Measurements from ENCODE around the gene EML4.
A peak's percentile ranks its signal among the peaks of the same experiment; 100 is the strongest.

Gene EML4

DNA sequence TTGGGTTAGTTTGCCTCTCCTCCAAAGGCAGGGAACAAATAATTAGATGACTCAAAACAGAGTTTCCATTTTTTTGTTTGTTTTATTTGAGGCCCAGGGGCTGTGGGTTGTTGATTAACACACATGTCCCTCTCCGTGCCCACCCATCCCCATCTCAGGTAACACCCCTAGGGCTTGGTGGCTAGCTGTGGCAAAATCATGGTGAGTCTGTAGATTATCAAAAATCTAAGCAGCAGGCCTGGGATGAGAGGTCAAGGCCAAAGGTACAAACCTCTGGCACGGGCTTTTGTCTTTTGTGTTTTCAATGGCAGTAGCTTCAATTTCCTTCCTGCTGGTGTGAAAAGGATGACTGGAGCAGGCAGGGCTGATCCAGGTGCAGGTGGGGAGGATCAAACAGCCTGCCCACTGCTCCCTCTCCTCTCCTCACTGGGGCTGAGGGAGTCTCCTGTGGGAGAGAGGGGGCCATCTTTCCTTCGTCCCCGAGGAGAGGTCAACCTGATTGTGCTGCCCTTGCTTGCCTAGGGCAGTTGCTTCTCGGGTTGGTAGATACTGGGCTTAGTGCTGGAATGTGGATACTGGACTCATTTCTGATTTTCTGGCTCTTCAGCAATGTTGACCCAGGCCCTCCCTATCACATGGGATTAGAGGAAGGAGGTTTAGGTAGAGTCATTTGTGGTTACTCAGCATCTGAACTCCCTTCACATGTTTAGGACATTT, 31.9 kb upstream of the EML4 start:
- no peak for DNase-seq

DNA sequence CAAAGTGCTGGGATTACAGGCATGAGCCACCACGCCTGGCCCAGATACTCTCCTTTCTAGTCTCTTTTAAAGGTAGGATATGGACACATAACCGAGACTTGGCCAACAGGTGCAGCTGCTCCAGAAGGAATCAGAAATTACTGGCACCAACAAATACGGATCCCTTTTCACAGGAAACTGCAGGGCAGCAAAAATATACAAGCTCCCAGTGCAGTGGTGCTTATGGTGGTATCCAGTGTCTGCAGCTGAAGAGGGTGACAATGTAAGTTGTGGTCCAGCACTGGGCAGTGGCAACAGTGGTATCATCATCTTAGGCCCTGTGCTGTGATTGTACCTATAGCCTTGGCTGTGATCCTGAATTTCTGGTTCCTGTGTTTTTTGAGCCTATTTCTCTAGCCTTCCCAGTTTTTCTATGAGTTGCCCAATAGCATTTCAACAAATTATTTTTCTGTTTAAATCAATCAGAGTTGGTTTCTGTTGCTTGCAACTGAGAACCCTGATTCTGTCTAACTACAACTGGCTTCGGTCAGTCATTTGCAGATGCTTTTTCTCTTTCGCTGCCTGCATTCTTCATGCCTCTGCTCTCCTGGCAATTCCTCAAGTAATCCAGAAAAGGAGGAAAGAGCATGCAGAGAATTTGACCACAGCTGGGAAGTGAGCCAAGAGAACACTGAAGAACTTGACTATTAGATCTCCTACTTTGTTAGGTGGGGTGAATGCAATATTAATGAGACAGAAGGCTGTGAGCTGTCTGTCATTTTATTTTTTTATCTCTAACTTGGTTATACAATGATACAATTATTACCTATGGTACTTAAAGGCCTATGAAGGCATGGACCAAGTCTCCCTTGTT, 30.8 kb upstream of the EML4 start:
- DNase-seq = no peak

DNA sequence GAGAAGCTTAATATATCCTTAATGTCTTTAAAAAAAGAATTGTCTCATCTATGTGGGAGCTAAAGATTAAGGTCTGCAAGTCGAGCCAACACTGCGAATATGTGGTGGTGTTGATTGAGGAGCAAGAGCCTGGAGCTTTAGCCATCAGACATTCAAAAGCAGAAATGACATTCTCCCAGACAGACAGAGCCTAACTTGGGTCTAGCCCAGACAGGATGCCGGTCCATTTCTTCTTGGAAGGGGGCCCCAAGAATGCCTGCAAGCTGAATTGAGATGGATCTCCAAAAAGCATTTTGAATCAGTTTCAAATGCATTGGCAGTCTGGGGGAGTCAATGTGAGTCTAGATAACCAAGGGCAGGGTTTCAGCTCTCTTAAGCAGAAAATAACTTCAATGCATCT, 30.1 kb upstream of the EML4 start:
- DNase-seq = no peak

DNA sequence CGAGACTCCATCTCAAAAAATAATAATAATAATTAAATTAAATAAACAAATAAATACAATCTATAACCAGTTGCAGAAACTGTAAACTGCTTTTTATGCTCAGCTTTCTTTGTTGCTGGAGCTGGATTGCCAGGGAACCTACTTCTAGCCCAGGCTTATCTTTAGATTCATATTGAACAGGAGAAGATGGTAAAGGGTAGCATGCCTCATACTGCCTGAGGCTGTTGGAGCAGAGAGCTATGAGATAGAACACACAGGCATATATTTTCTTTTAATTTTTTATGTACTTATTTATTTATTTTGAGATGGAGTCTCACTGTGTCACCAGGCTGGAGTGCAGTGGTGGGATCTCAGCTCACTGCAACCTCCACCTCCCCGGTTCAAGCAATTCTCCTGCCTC, 28.7 kb upstream of the EML4 start:
- no peak for DNase-seq

DNA sequence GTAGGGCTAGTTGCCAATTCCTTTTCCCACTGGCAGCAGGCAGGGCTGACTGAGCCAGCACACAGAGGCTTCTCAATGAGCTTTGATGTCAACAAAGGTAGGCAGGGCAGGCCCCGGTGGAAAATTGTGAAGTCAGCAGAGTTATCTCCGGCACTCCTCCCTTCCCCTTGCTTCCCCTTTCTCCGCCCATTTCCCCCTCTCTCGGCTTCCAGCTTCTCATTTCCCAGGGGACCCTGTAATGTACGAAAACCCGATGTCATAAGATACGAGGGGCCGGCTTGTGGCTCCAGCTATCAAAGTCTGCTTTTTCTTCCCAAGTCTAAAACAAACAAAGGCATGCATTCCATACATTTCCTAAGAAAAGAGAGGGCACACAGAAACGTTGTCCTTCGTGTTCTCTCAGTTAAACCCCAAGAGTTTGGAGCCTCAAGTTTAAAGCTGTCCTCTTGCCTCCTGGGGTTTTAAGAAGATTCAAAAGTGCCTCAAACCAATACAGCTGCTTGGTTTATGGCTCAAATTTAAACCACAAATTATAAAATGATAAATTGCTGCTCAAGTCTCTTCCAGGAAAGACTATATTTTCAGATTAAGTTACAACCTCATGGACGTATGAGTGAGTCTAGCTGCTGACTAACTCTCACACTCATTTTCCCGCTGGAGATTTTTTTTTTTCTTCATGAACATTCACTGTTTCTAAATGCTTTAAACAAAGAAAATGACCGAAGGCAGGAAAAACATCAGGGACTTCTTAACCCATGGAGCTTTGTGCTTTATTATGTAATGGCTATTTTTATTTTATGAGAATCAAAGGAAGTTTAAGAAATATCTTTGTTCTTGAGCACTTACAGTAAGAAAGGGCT, 27.2 kb upstream of the EML4 start:
- DNase-seq = peak; percentile 59

DNA sequence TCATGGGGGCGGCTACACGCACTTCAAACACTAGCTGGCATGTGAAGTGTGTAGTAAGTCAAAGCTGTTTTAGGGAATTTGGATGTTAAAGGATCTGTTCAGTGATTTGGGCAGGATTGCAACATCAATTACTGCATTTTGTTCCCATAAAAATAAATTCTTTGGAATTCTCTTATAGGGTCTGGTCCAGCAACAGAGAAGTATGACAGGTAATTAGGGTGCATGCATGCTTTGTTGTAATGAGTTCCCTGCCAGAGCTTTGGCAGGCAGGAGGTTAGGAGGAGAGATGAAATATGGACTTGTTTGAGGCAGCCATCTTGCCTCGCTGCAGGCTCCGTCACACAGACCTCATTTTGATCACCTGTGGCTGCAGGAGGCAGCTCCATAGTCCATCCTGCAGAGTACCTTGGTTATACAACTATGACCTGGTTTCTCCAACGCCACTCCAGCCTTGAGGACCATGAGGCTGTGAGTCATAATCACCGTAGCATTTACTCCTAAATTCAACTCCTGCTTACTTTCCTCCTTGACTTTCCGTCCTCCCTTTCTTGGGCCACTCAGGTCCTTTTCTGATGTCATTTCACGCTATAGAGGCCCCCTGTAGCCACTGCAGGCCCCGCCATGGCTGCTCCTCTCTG, 26.5 kb upstream of the EML4 start:
- DNase-seq = no peak

DNA sequence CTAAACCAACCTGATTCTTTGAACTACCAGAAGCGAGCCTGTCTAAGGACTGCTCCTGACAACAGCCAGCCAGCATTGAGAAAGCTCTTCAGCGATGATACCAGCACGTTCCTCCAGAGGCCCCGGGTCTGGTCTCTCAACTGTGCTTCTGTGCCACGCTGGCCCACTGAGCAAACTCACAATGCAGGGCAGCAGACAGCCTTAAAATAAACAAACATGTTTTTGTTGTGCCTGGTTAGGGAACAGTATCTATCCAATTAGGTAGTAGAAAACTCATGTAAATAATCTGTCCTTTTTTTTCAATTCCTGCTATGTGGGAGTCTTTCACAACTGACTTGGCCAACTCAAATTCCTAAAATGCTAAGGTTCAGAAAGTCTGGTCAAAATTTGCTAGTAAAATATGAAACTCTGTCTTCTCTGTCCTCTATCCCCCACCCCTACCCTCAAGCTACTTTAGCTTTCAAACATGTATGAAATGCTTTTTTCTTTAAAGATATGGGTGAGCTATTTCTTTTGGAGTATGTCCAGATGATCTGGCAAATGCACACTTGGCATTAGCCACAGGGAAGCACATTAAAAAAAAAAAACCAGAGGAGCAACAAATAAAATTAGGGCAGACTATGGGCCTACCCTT, 21.4 kb upstream of the EML4 start:
- DNase-seq = no peak

DNA sequence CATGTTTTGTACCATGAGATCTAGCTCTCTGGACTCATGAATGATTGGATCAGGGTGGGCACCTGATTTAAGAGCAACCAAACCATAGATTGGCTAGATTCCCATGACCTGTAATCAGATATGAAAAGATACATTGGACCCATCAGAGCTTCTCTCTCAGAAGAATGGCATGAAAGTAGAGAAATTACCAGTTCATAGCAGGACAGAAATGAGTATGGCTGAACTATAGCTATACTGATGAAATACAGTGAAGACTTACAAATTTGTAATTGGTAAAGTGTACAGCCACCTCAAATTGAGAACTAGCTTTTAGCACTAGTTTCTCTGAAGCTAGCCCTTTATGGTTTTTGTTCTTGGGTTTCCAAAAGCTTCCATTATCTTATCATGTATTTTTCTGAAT, 19.0 kb upstream of the EML4 start:
- DNase-seq = no peak

DNA sequence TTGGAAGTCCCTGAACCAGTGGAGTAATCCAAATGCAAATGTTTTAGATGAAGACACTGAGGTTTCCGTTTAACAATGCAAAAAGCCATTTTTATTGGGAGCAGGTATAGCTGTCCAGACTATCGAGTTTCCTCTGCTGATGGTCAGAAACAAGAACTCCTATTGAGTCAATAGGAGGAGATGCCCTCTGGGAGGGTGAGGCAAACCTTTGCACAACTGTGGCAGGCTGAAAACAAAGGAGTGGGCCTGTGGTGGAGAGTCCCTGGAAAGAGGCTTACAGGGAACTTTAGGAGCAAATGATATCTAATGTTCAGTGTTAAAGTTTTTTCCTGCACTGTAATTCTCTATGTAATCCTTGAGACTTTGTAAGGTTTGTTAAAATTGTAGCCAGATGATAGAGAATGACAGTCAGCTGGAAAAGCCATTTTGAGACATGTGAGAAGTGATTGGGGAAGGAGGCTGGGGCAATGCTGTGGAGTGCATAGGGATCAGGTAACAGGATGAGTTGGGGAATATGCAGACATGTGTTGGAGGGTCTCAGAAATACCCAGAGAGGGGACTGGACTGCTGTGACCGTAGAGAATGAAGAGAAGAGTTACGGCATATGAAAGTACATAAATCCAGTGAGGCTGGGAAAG, 15.1 kb upstream of the EML4 start:
- DNase-seq = no peak

DNA sequence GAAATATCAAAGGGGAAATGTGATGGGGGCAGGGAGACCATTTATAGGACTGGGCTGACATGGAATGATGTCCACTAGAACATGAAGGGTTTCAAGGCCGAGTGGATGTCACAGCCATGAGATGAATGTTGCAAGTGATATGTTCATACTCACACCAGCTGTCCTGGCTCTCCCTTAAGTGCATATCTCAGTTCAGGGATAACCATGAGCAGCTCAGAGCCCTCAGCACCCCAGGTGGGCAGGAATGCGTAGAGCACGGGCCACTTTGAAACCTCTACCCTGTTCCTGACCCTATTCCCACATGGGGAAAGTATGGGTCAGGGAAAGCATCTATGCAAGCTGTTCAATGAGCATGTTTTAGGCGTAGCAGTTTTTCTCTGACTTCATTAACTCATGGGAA, 12.4 kb upstream of the EML4 start:
- no peak for DNase-seq

DNA sequence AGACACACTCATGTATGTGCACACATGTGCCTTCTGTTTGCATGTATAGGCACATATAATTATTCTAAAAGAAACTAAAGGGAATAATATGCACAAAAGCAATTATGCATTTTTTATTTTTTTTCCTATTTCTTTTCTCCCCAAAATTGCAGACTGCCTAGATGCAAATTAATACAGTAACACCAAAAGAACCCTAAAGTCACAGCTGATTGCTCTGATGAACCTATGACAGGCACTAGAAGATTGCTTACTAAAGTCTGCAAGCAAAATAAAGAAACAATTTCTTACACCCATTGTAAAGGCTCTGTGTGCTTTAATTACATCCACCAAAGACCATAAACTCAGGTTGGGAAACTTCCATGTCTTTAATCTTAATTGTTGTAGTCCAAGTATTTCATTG, 7.7 kb upstream of the EML4 start:
- DNase-seq = no peak

DNA sequence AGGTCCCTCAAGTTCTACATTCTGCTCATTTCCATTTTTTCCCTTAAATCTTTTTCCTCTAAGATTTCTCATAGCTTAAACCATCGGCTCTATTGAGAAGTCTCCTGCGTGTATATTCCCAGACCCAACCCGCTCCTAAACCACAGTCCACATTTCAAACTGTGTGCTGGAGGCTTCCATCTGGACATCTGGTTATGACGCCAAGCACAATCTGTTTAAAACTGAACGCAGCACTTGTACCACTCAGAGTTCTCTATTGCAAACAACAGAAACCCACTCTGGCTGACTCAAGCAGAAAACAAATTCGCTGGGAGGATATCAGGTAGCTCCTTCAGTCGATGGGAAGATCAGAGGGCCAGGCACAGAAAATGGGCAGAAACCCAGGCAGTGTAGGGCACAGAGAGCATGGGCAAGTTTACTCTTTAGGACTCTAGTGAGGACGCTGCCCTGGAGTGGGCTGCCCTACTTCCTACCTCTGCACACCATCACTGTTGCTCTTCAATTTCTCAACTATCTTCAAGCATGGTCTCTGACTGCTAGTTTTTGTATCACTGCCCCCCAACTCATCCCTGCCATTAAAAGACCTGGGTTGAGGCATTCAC, 5.6 kb upstream of the EML4 start:
- DNase-seq = no peak

DNA sequence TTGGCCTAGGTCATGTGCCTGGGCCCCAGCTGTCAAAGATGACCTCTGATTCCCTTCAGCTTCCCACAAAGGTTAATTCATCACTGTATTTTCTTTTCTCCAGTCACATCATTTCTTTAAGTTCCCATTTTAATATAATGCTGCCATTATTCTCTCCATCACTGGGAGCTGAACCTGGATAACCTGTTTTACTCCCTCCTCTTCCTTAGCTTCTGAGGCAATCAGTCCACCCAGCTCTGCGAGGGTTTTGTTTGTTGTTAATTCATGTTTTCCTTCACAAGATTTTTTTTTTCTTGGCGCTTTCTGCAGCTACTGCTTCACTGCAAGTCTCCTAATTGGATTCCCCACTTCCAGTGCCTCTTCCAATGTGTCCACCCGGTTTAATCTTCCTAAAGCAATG, 5.1 kb upstream of the EML4 start:
- DNase-seq = no peak

DNA sequence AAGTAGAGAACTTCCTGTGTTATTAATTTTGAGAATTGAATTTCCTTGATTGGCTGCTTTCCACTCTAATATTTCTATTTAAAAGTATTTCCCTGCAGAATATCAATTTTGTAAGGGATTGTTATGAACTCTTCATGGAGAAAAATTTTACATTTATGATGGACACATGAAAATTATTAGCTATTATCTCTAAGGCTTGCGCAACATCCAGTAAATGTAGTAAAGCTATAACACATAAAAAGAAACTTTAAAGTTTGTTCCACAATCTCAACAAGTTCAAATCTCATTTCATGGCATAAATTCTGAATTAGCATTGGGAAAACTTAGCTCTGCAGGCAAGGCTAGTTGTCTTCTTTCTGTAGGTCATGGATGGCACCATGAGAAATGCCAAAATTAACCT, 4.2 kb upstream of the EML4 start:
- no peak for DNase-seq

DNA sequence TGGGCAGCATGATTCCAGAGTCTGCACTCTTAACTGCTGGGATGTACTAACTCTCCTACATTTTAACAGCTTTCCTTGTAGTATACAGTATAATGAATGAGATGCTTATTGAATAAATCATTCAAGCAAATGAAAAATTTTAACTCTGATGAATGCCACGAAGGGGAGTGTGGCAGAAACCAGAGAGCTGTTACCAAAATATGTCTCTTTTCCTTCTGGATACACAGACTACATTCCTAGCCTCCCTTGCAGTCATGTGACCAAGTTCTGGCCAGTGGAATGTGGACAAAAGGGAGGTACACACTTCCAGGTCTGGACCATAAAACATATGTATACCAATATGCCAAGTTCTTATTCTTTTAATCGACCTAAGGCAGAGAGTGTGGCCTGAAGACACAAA, 1.7 kb upstream of the EML4 start:
- DNase-seq = no peak

DNA sequence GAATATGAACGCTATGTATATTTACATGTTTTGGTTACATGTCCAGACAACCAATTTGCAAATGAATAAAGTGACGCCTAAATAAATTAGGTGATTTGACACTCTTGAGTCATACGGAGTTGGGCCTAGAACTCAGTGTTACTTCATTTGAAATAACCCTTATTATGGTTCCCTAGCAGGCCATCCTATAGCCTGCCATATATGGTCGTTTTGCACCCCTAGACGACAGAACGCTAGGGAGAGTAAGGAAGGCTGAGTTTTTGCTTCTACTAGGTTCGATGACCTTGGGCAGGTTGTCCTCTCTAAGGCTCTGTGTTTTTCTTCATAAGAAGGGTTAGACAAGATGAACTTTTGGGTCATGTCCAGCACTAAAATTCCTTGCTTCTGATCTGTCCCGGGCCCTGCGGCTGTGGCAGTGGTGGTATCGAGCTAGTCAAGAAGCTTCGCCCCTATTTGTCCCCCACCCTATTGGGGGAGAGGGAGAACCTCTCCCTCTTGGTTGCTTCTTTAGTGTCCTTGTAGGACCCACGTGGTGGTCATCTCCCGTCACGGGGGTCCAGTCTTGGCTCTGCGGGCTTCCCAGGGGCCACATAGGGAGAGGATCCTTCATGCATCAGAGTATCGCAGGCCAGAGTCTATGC, 574 bp upstream of the EML4 start:
- DNase-seq = no peak

DNA sequence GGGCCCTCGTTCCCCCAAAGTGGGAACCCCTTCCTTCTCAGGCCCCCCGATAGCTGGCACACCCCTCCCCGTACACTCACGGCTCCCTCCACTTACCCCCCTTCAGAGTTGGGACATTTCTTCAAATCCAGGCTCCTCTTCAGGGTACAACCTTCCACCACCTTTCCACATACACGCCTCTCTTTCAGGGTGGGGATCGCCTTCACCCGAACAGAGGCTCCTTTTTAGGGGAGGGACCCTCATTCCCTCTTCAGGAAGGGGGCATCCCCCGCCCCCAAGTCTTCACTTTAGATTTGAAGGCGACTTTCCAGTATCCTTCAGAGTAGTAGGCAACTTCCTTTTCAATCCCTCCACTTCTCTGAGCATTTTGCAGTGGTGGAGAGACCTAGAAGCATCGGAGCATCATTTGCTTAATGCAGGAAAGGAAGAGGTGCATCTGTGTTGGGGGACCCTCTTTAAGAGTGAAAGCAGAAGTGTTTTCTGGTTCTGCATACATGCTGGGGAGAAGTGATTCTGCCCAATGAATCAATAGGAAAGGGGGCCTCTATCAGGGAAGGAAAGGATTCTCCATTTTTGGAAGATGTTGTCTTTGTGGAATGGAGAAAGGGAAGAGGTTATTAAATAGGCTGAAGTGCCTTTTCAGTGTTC, 845 bp downstream of the EML4 start:
- no peak for DNase-seq

DNA sequence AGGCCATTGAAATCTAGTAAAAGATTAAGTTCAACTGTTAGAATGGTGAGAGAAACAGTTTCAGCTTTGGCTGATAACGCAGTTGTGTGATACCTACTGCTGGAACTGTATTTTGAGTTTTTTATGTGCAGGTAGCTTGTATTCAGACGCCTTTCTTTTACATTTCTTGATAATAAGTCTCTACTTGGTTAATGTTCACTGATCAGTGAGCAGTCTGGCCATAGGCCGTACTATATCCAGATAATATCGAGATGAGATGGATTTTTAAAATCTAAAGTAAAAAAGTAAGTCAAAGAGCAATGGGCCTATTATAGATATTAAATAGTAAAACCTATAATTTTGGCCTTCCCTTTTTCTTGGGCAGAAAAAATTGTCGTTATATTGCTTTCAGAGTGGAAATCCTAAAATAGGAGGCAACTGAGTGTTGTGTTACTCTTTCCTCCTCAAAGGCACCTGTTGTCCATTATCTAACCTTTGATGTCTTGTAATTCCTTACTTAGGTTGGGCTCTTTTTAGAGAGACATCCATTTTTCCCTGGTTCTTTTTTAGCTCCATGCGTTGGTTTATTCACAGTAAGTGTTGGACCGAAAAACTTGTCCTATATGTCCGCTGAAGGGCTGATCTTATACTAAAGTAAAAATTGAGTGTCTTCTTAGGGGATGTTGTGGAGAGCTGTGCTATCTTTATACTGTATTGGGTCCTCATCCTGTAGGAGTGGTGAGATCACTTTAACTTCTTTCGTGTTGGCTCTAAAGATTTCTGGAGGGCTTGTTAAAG, 1.7 kb downstream of the EML4 start:
- no peak for DNase-seq

DNA sequence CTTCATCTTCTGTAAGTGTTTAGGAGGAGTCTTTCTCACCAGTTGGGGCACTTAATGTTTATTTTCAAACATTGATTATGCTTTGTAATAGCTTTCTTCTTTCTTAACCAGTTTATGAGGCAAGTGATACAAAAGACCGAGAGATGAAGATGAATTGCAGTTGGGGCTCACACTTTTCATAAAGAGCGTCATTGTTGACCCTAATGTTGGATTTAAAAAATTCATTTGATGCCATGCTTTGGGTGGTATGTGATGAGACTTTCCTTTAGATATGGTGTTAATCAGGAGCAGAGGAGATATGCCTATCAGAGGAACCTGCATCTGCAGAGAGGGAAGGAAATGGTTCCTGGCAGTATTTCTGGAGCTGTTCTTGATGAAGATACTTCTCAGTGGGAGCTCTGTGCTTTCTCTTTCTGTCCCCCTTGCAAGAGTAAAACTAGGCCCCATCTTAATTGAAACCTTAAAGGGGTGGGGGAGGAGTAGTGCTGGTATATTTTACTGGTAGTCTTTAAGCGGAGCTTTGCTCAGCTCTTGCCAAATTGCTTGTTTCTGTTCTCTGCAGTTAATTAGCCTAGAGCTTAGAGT, 2.3 kb downstream of the EML4 start:
- DNase-seq = no peak
